Mesenchymal stem cell (in vitro differentiated cells and primary cell): ENCODE data around the gene CALCOCO2.
A peak's percentile ranks its signal among the peaks of the same experiment; 100 is the strongest.

Source experiments
- DNase-seq: peaks from one replicate; pipeline ENCODE4 v3.0.0-alpha.2; 2013
- H2AFZ ChIP-seq: one replicate; pipeline ENCODE4 v1.6.1; 2013; ENCODE audit warnings: low read depth, mild to moderate bottlenecking, control low read depth, inconsistent platforms, low read length, moderate library complexity
- H2AK5ac ChIP-seq: 2 replicates; pipeline ENCODE4 v1.6.1; 2013; ENCODE audit warnings: low read length, moderate library complexity, mild to moderate bottlenecking, inconsistent platforms; ENCODE audit not compliant: severe bottlenecking
- H2BK120ac ChIP-seq: one replicate; pipeline ENCODE4 v1.6.1; 2013; ENCODE audit warnings: low read depth, mild to moderate bottlenecking, inconsistent platforms, low read length, moderate library complexity
- H2BK12ac ChIP-seq, 2 experiments: one replicate each; pipeline ENCODE4 v1.6.1; 2013; ENCODE audit warnings: inconsistent platforms in 2 of 2, low read length in 2 of 2, mild to moderate bottlenecking in 2 of 2, moderate library complexity in 2 of 2, control low read depth in 1 of 2
- H2BK15ac ChIP-seq: one replicate; pipeline ENCODE4 v1.6.1; 2013; ENCODE audit warnings: mild to moderate bottlenecking, low read depth, inconsistent platforms; ENCODE audit not compliant: poor library complexity, severe bottlenecking
- H2BK5ac ChIP-seq: 2 replicates; pipeline ENCODE4 v1.6.1; 2013; ENCODE audit warnings: low read depth, mild to moderate bottlenecking, low read length, control low read depth, inconsistent platforms; ENCODE audit not compliant: poor library complexity, severe bottlenecking
- H3K14ac ChIP-seq, 2 experiments: one replicate each; pipeline ENCODE4 v1.6.1; 2013; ENCODE audit warnings: inconsistent platforms in 2 of 2, low read length in 2 of 2, control low read depth in 1 of 2, mild to moderate bottlenecking in 1 of 2, moderate library complexity in 1 of 2
- H3K18ac ChIP-seq, 2 experiments: one replicate each; pipeline ENCODE4 v1.6.1; 2013; ENCODE audit warnings: inconsistent platforms in 2 of 2, low read length in 2 of 2, control low read depth in 1 of 2, low read depth in 1 of 2, mild to moderate bottlenecking in 1 of 2
- H3K23ac ChIP-seq, 2 experiments: one replicate each; pipeline ENCODE4 v1.6.1; 2013; ENCODE audit warnings: inconsistent platforms in 2 of 2, low read length in 2 of 2, mild to moderate bottlenecking in 2 of 2, moderate library complexity in 2 of 2, control low read depth in 1 of 2
- H3K27ac ChIP-seq: 2 replicates; pipeline ENCODE4 v1.5.1; 2013; ENCODE audit warnings: mild to moderate bottlenecking, moderate library complexity, low read length, control low read depth, inconsistent platforms; ENCODE audit not compliant: poor library complexity, severe bottlenecking
- H3K27me3 ChIP-seq, 2 experiments: 2 replicates each; pipeline versions ENCODE4 v1.6.1 to v1.7.0; 2013; ENCODE audit warnings: low read length in 2 of 2, mild to moderate bottlenecking in 2 of 2, moderate library complexity in 2 of 2, control low read depth in 1 of 2, inconsistent platforms in 1 of 2; ENCODE audit not compliant: control insufficient read depth in 1 of 2, insufficient read depth in 1 of 2
- H3K36me3 ChIP-seq, 2 experiments: 2 replicates each; pipeline versions ENCODE4 v1.6.1 to v1.7.0; 2013; ENCODE audit warnings: low read length in 2 of 2, control low read depth in 1 of 2, inconsistent platforms in 1 of 2, low read depth in 1 of 2, mild to moderate bottlenecking in 1 of 2; ENCODE audit not compliant: insufficient read depth in 2 of 2, control insufficient read depth in 1 of 2
- H3K4ac ChIP-seq, 2 experiments: one replicate each; pipeline ENCODE4 v1.6.1; 2013; ENCODE audit warnings: inconsistent platforms in 2 of 2, low read length in 2 of 2, mild to moderate bottlenecking in 2 of 2, moderate library complexity in 2 of 2, control low read depth in 1 of 2, low read depth in 1 of 2
- H3K4me1 ChIP-seq: 2 replicates; pipeline ENCODE4 v1.6.1; 2013; ENCODE audit warnings: low read depth, low read length, control low read depth; ENCODE audit not compliant: control insufficient read depth, insufficient read depth
- H3K4me2 ChIP-seq: 2 replicates; pipeline ENCODE4 v1.6.1; 2013; ENCODE audit warnings: low read length, mild to moderate bottlenecking, inconsistent platforms; ENCODE audit not compliant: poor library complexity, severe bottlenecking
- H3K4me3 ChIP-seq, 2 experiments: 2 replicates each; pipeline versions ENCODE4 v1.5.1 to v1.7.0; 2013; ENCODE audit warnings: low read length in 2 of 2, mild to moderate bottlenecking in 2 of 2, control low read depth in 1 of 2, low read depth in 1 of 2; ENCODE audit not compliant: insufficient read depth in 1 of 2
- H3K79me1 ChIP-seq: replicated peaks from 2 replicates; pipeline ENCODE4 v1.6.1; 2013; ENCODE audit warnings: mild to moderate bottlenecking, control low read depth, low read length, inconsistent platforms; ENCODE audit not compliant: poor library complexity, severe bottlenecking
- H3K9ac ChIP-seq: 2 replicates; pipeline ENCODE4 v1.7.0; 2013; ENCODE audit warnings: mild to moderate bottlenecking, low read length, moderate library complexity
- H3K9me3 ChIP-seq: 2 replicates; pipeline ENCODE4 v1.7.0; 2013; ENCODE audit warnings: mild to moderate bottlenecking, low read length; ENCODE audit not compliant: control insufficient read depth
- H4K8ac ChIP-seq: one replicate; pipeline ENCODE4 v1.6.1; 2013; ENCODE audit warnings: inconsistent platforms, mild to moderate bottlenecking, low read length, moderate library complexity
- H4K91ac ChIP-seq: one replicate; pipeline ENCODE4 v1.6.1; 2013; ENCODE audit warnings: mild to moderate bottlenecking, low read length, inconsistent platforms
- WGBS: methylation state at CpG from one replicate; pipeline ENCODE4 v1.1.7; 2013; ENCODE audit warnings: mixed read lengths; 5-methylcytosine and 5-hydroxymethylcytosine counted together

CALCOCO2 gene

DNA sequence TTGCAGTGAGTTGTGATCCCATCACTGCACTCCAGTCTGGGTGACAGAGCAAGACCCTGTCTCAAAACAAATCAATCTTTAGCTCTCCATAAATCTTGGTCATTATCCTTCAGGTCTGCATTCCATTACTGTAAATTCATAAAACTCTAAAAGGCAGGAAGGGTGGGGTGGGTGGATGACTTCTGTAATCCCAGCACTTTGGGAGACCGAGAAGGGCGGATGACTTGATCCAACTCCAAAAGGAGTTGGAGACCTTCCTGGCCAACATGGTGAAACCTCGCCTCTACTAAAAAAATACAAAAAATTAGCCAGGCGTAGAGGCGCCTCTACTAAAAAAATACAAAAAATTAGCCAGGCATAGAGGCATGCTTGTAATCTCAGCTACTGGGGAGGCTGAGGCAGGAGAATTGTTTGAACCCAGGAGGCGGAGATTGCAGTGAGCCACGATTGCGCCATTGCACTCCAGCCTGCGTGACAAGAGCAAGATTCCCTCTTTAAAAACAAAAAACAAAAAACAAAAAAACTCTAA, 75.2 kb downstream of the CALCOCO2 start:
- peaks cover 2% of the 10 kb centered on the region for H3K79me1 ChIP-seq
- H2AK5ac ChIP-seq, result no peak overlapping the region
- H3K4me3 ChIP-seq, result no peak overlapping the region
- peak overlapping the region; percentile 58 for H3K27ac ChIP-seq
- H3K9ac ChIP-seq, result no peak overlapping the region
- no peak overlapping the region for H2AFZ ChIP-seq
- no peak overlapping the region for H2BK120ac ChIP-seq
- H4K91ac ChIP-seq, result no peak overlapping the region
- no peak overlapping the region for H2BK12ac ChIP-seq
- H2BK15ac ChIP-seq, result no peak overlapping the region
- no peaks in the 10 kb centered on the region for H3K9me3 ChIP-seq
- WGBS, result 96% methylated on average over 9 of the region's 9 CpGs
- H3K4me2 ChIP-seq, result peak overlapping the region; percentile 32
- H3K14ac ChIP-seq, result no peak overlapping the region
- no peak overlapping the region for H2BK5ac ChIP-seq
- peaks cover 0 to 9% of the 10 kb centered on the region in 2 experiments for H3K36me3 ChIP-seq
- no peak overlapping the region for H3K18ac ChIP-seq
- H3K4me1 ChIP-seq, result peaks cover 13% of the 10 kb centered on the region
- H3K23ac ChIP-seq, result no peak overlapping the region
- H3K27me3 ChIP-seq, result no peaks in the 10 kb centered on the region
- H4K8ac ChIP-seq, result no peak overlapping the region
- no peak for DNase-seq
- H3K4ac ChIP-seq, result no peak overlapping the region

DNA sequence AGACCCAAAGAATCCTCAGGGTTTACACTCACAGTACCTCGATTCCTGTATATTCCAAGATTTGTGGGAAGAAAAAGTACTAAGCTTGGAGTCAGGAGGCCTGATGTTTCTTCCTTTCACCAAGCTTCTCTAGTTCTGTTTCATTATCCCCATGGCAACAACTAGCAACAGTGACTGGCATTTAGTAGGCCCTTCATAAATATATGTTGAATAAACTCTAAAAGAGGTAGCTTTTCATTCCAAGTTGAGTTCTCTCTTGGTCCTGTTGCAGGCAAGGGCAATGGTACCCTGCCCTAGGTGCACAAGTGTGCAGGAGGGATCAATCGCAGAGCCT, 76.8 kb downstream of the CALCOCO2 start:
- no peak overlapping the region for H2BK12ac ChIP-seq
- peak overlapping the region; percentile 90 for H3K27ac ChIP-seq
- H3K27me3 ChIP-seq, result no peaks in the 10 kb centered on the region
- H3K4ac ChIP-seq, result peak overlapping the region; percentile 1 to 94
- H2AK5ac ChIP-seq, result peak overlapping the region; percentile 73
- DNase-seq, result peak; percentile 89
- H3K18ac ChIP-seq, result peak overlapping the region; percentile 30 to 86
- H3K36me3 ChIP-seq, result peaks cover 5 to 22% of the 10 kb centered on the region in 2 experiments
- H4K91ac ChIP-seq, result peak overlapping the region; percentile 83
- H3K23ac ChIP-seq, result peak overlapping the region; percentile 34 to 60
- peaks cover 18% of the 10 kb centered on the region for H3K4me1 ChIP-seq
- no peak overlapping the region for H2BK5ac ChIP-seq
- peak overlapping the region; percentile 7 for H2AFZ ChIP-seq
- H3K9me3 ChIP-seq, result no peaks in the 10 kb centered on the region
- H3K4me2 ChIP-seq, result peak overlapping the region; percentile 69
- peaks cover 2% of the 10 kb centered on the region for H3K79me1 ChIP-seq
- peak overlapping the region; percentile 97 for H4K8ac ChIP-seq
- H3K14ac ChIP-seq, result peak overlapping the region; percentile 57 to 61
- peak overlapping the region; percentile 100 for H3K9ac ChIP-seq
- WGBS, result 0% methylated on average over 1 of the region's 2 CpGs
- H3K4me3 ChIP-seq, result peak overlapping the region; percentile 84 to 96
- H2BK120ac ChIP-seq, result no peak overlapping the region
- no peak overlapping the region for H2BK15ac ChIP-seq

DNA sequence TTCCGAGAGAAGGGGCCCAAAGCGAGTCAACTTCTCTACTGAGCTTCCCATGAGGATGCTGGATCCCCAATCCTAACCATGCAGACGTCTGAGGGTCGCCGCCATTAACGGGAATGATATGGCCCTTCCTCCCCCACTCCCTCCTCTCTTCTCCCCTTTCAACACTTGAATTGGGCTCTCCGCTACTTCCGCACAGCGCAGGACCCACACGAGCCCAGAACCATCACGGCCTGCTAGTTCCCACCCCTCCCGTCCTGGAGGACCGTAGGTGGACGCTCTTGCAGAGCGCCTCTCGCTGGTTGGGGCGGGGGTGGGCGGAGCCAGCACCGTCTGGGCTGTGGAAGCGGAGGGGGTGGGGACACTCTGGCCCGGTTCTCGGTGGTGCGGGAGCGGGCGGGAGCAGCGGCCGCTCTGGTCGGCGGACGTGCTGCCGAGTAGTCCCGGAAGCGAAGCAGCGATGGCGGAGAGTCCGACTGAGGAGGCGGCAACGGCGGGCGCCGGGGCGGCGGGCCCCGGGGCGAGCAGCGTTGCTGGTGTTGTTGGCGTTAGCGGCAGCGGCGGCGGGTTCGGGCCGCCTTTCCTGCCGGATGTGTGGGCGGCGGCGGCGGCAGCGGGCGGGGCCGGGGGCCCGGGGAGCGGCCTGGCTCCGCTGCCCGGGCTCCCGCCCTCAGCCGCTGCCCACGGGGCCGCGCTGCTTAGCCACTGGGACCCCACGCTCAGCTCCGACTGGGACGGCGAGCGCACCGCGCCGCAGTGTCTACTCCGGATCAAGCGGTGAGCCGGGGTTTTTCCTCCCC, 77.4 kb downstream of the CALCOCO2 start, which contains the start of gene UBE2Z:
Gene UBE2Z (plus strand): TSS at position 361 of the 797 bp plus-strand sequence. CDS start 97 bp downstream, at position 458.
- Histone ChIP-seq H2BK120ac (peak within 1 kb of the TSS; percentile 99), H3K4me2 (peak within 1 kb of the TSS; percentile 83), H3K4ac (peak within 1 kb of the TSS; percentile 94 to 98), H2BK5ac (peak within 1 kb of the TSS; percentile 93), H3K27me3 (no peaks in the 10 kb centered on the region), H4K8ac (peak within 1 kb of the TSS; percentile 97), H2BK15ac (peak within 1 kb of the TSS; percentile 94), H3K14ac (peak within 1 kb of the TSS; percentile 74 to 96), H3K23ac (peak within 1 kb of the TSS; percentile 79 to 84), H2BK12ac (peak within 1 kb of the TSS in 1 of 2 experiments; percentile 54), H3K9ac (peak within 1 kb of the TSS; percentile 100), H2AK5ac (peak within 1 kb of the TSS; percentile 73), H4K91ac (peak within 1 kb of the TSS; percentile 94), H3K4me1 (peaks cover 16% of the 10 kb centered on the region), H3K27ac (peak within 1 kb of the TSS; percentile 90), H3K4me3 (peak within 1 kb of the TSS; percentile 84 to 96), H3K79me1 (peaks cover 2% of the 10 kb centered on the region), H3K18ac (peak within 1 kb of the TSS; percentile 94 to 99), H3K9me3 (no peaks in the 10 kb centered on the region), H2AFZ (peak within 1 kb of the TSS; percentile 74), H3K36me3 (peaks cover 9 to 28% of the 10 kb centered on the region in 2 experiments)
- under 1% methylated on average over 27 of the region's 81 CpGs for WGBS
- DNase-seq, result peak; percentile 96

DNA sequence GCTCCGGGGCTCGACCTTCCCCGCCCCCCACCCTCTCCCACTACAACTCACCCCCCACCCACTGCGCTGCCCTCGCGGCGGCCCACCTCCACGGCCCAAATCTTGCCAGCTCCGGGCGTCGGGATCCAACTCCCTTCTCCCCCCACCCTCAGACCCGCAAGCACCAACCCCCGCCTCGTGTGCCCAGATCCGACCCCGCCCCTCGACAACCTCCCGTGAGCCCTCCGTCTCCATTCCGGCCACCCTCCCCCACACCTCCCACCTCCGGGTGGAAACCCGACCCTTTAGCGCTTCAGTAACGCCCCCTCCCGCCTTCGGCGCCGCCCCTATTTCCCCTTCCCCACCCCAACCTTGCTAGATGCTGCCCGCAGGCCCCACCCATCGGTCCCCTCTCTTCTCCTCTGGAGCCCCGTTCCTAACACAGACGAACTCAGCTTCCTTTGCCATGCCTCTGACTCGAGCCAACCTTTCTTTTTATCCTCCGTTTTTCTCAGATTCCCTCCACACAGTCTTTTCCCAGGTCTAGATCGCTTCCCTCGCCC, 78.1 kb downstream of the CALCOCO2 start:
- Histone ChIP-seq H3K14ac (peak overlapping the region; percentile 74 to 96), H2AFZ (no peak overlapping the region), H2BK15ac (peak overlapping the region; percentile 94), H2BK12ac (no peak overlapping the region), H3K4ac (peak overlapping the region; percentile 87 to 98), H2BK5ac (peak overlapping the region; percentile 93), H3K4me3 (peak overlapping the region; percentile 84 to 96), H3K4me1 (peaks cover 16% of the 10 kb centered on the region), H3K79me1 (peaks cover 2% of the 10 kb centered on the region), H3K27me3 (no peaks in the 10 kb centered on the region), H3K36me3 (peaks cover 15 to 34% of the 10 kb centered on the region in 2 experiments), H3K23ac (peak overlapping the region in 1 of 2 experiments; percentile 79), H4K91ac (peak overlapping the region; percentile 94), H3K9ac (peak overlapping the region; percentile 100), H2BK120ac (peak overlapping the region; percentile 99), H3K18ac (peak overlapping the region; percentile 94 to 99), H4K8ac (peak overlapping the region; percentile 88), H3K9me3 (no peaks in the 10 kb centered on the region), H3K4me2 (peak overlapping the region; percentile 83), H2AK5ac (no peak overlapping the region), H3K27ac (peak overlapping the region; percentile 88)
- under 1% methylated on average over 35 of the region's 36 CpGs for WGBS
- DNase-seq, result peak; percentile 90
